Activated naive CD8-positive, alpha-beta T cell (primary cell): ENCODE results near the gene ECE1.
A peak's percentile ranks its signal among the peaks of the same experiment; 100 is the strongest.
"Not testable (repeated sequence)": the region's sequence is repeated elsewhere in the genome, so short reads cannot be mapped to it uniquely, and the experiment has no call there.

ENCODE experiments used
- H3K27ac Mint-ChIP-seq: one replicate; pipeline ENCODE4 v1.8.0; 2021; ENCODE audit warnings: mixed read lengths
- H3K27me3 Mint-ChIP-seq: one replicate; pipeline ENCODE4 v1.8.0; 2021; ENCODE audit warnings: mixed read lengths
- H3K36me3 Mint-ChIP-seq: one replicate; pipeline ENCODE4 v1.8.0; 2021; ENCODE audit warnings: mixed read lengths
- H3K4me1 Mint-ChIP-seq: one replicate; pipeline ENCODE4 v1.8.0; 2021; ENCODE audit warnings: low read depth, mixed read lengths
- H3K4me3 Mint-ChIP-seq: one replicate; pipeline ENCODE4 v1.8.0; 2021; ENCODE audit warnings: mild to moderate bottlenecking, mixed read lengths
- H3K9me3 Mint-ChIP-seq: one replicate; pipeline ENCODE4 v1.8.0; 2021; ENCODE audit warnings: low read depth, mixed read lengths

ECE1 gene

GRCh38 chr1:21236178-21236577 lies 54.1 kb downstream of the ECE1 start:
- Mint-ChIP-seq H3K4me1 (no peaks in the 10 kb centered on the region), H3K4me3 (no peak overlapping the region), H3K36me3 (peaks cover 5% of the 10 kb centered on the region)

DNA sequence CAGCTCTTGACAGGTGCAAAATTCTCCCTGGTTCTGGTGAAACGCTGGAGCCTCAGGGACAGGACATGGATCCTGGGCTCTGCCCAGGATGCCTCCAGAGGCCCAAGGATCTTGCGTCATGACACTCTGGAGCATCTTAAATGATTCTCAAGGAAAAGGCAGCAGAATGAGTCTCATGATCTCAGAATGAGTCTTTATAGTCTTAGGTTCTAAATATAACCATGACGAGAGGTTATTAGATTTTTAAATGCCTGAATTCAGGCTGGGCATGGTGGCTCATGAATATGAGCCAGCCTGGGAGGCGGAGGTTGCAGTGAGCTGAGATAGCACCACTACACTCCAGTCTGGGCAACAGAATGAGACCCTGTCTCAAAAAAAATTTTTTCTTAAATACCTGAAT lies 55.5 kb downstream of the ECE1 start:
- Mint-ChIP-seq H3K36me3 (peaks cover 5% of the 10 kb centered on the region), H3K4me1 (no peaks in the 10 kb centered on the region), H3K27me3 (no peaks in the 10 kb centered on the region), H3K27ac (peak overlapping the region; percentile 66), H3K9me3 (no peaks in the 10 kb centered on the region), H3K4me3 (no peak overlapping the region)

More at GRCh38 chr1:21236178-21236577, 54.1 kb downstream of the ECE1 start:
- Mint-ChIP-seq H3K9me3 (no peaks in the 10 kb centered on the region), H3K27ac (no peak overlapping the region), H3K27me3 (no peaks in the 10 kb centered on the region)

- no peaks in the 10 kb centered on the region for H3K27me3 Mint-ChIP-seq
- peak overlapping the region; percentile 42 for H3K27ac Mint-ChIP-seq
- H3K36me3 Mint-ChIP-seq, result peaks cover 8% of the 10 kb centered on the region
- H3K9me3 Mint-ChIP-seq, result no peaks in the 10 kb centered on the region
- no peaks in the 10 kb centered on the region for H3K4me1 Mint-ChIP-seq
- H3K4me3 Mint-ChIP-seq, result no peak overlapping the region
Measured at GRCh38 chr1:21233490-21233889, 56.8 kb downstream of the ECE1 start.

GRCh38 chr1:21232044-21232443 lies 58.2 kb downstream of the ECE1 start:
- Mint-ChIP-seq H3K27me3 (no peaks in the 10 kb centered on the region), H3K27ac (no peak overlapping the region), H3K4me1 (no peaks in the 10 kb centered on the region), H3K9me3 (no peaks in the 10 kb centered on the region), H3K36me3 (peaks cover 8% of the 10 kb centered on the region), H3K4me3 (no peak overlapping the region)

GRCh38 chr1:21229246-21230000 lies 60.8 kb downstream of the ECE1 start:
- H3K9me3 Mint-ChIP-seq, result no peaks in the 10 kb centered on the region
- no peak overlapping the region for H3K4me3 Mint-ChIP-seq
- no peaks in the 10 kb centered on the region for H3K27me3 Mint-ChIP-seq
- no peaks in the 10 kb centered on the region for H3K4me1 Mint-ChIP-seq
- H3K27ac Mint-ChIP-seq, result no peak overlapping the region
- H3K36me3 Mint-ChIP-seq, result peaks cover 4% of the 10 kb centered on the region

DNA sequence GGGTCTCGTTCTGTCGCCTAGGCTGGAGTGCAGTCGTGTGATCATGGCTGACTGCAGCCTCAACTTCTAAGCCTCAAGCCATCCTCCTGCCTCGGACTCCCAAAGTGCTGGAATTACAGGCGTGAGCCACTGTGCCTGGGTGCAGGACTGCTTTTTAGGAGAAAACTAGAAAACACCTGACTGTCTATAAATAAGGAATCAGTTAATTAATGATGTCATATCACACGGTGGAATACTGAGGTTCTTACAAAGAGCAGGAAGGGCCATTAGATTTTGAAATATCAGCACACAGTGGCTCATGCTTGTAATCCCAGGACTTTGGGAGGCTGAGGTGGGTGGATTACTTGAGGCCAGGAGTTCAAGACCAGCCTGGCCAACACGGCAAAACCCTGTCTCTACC lies 62.0 kb downstream of the ECE1 start:
- not testable (repeated sequence) for H3K27ac Mint-ChIP-seq, H3K36me3 Mint-ChIP-seq, H3K4me3 Mint-ChIP-seq, H3K9me3 Mint-ChIP-seq, H3K27me3 Mint-ChIP-seq, H3K4me1 Mint-ChIP-seq

DNA sequence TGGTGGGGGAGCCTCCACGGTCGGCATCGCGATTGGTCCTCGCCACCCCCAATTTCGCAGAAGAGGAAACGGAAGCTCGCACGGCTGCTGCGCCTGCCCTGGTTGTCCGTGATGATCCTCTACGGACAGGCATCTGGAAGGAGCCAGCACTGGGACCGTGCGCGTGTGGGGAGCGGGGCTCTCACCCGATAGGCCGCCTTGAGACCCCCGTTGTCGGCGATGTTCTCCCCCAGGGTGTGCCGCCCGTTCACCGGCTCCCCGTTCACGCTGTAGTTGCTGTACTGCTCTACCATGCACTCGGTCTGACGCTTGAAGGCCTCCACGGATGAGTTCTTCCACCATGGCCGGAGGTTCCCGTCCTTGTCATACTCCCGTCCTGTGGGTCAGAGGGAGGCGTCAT lies 65.2 kb downstream of the ECE1 start:
- H3K27ac Mint-ChIP-seq, result peak overlapping the region; percentile 10
- H3K36me3 Mint-ChIP-seq, result peaks cover 9% of the 10 kb centered on the region
- no peaks in the 10 kb centered on the region for H3K9me3 Mint-ChIP-seq
- no peaks in the 10 kb centered on the region for H3K4me1 Mint-ChIP-seq
- H3K4me3 Mint-ChIP-seq, result no peak overlapping the region
- no peaks in the 10 kb centered on the region for H3K27me3 Mint-ChIP-seq

DNA sequence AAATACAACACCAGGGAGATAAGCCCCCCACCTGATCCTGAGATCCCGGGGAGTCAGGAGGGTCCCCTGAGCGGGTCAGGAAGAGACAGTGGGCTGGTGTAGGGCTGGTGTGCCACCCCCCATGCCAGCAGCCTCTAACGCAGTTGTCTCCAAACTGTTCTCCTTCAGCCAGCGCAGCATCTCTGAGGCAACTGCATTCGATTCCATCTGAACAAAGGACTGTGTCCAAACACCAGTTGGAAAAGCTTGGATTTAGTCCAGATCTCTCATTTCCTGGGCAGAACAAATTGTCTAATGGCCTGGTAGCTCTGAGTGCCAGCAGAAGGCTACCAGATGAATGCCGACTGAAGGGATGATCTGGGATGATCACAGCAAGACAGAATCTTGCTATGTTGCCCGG lies 69.4 kb downstream of the ECE1 start:
- peaks cover 6% of the 10 kb centered on the region for H3K36me3 Mint-ChIP-seq
- no peaks in the 10 kb centered on the region for H3K9me3 Mint-ChIP-seq
- no peaks in the 10 kb centered on the region for H3K27me3 Mint-ChIP-seq
- no peak overlapping the region for H3K27ac Mint-ChIP-seq
- H3K4me3 Mint-ChIP-seq, result no peak overlapping the region
- no peaks in the 10 kb centered on the region for H3K4me1 Mint-ChIP-seq

- Mint-ChIP-seq H3K27me3 (no peaks in the 10 kb centered on the region), H3K4me1 (no peaks in the 10 kb centered on the region), H3K27ac (no peak overlapping the region)
Measured at GRCh38 chr1:21219674-21220073, 70.6 kb downstream of the ECE1 start.

DNA sequence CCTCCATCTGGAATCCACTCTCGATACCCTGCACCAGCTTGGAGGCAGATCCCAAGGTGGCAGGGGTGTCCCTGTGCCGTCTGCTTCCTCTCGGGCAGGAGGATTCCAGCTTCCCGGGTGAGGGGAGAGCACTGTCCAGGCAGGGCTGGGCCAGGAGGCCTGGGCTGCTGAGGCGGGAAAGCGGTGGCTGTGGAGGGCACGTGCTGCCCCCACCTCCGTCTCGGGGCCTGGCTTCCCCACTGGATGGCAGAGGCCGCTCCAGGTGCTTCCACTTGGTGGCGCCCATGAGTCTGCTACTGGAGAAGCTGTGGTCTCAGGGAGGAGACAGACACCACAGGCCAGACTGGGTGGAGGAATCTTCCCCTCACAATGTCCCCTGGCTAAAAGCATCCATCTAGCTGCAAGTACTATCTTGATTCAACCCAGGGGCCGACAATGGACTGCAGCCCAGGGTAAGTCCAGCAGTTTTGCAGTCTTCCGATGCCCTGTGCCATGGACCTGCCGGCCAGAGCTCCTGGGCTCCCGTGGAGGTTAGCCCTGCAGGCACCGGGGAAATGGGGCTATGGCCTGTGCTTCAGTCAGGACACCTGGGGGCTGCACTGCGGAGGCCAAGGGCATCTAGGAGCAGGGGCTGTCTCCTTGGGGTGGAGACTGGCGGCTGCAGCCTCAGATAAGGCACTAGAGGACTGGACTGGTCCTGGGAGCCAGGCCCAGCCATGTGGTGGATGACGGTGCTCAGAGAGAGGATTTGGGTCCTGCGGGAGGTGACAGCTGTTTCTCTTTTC lies 72.3 kb downstream of the ECE1 start:
- Mint-ChIP-seq H3K27me3 (no peaks in the 10 kb centered on the region), H3K36me3 (peaks cover 4% of the 10 kb centered on the region), H3K4me1 (no peaks in the 10 kb centered on the region), H3K27ac (no peak overlapping the region), H3K9me3 (no peaks in the 10 kb centered on the region), H3K4me3 (no peak overlapping the region)

More at GRCh38 chr1:21219674-21220073, 70.6 kb downstream of the ECE1 start:
- no peak overlapping the region for H3K4me3 Mint-ChIP-seq
- no peaks in the 10 kb centered on the region for H3K9me3 Mint-ChIP-seq
- peaks cover 6% of the 10 kb centered on the region for H3K36me3 Mint-ChIP-seq

DNA sequence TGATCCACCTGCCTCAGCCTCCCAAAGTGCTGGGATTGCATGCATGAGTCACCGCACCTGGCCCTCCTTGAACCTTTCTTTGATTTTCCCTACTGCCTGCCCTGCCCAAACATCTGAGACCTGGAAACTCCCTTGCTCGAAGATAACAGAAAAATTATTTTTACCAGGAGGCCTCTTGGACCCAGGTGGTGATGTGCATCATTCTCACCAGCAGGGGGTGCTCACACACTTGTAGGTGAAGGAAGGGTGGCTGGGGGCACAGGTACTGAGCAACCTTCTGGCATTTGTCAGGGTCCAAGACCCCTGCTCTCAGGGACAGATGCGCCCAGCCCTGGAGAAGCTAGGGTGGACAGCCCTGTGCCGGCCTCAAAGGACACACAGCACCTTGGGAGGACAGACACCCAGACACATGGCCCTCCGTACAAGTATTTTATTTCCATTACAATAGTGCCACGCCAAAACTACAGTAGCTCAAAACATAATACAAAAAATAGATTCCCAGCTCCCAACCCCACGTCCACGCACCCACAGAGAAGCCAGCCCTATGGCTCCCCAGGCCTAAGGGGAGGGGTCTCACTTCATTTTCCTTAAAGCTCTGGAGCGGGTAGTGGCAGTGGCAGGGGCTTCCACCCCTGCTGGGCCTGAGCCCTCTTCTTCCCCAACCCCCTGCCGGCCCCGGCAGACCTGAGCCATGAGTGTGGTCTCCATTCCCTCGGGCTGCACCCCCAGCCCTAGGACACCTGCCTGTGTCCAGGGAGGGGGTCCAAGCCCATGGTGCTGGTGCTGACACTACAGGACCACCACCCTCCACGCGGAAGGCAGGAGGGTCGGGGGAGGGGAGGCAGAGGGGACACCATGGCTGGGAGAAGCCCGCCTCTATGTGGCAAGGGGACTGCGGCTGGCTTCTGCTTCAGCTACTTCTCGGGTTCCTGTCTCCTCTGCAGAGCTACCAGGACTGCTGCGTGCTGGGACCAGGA lies 73.1 kb downstream of the ECE1 start:
- Mint-ChIP-seq H3K27ac (no peak overlapping the region), H3K4me3 (no peak overlapping the region), H3K27me3 (no peaks in the 10 kb centered on the region), H3K9me3 (no peaks in the 10 kb centered on the region), H3K36me3 (peaks cover 3% of the 10 kb centered on the region), H3K4me1 (no peaks in the 10 kb centered on the region)

GRCh38 chr1:21212126-21212525 lies 78.1 kb downstream of the ECE1 start:
- no peak overlapping the region for H3K4me3 Mint-ChIP-seq

GRCh38 chr1:21208137-21208700 lies 82.0 kb downstream of the ECE1 start:
- H3K4me1 Mint-ChIP-seq, H3K27ac Mint-ChIP-seq, H3K36me3 Mint-ChIP-seq, H3K9me3 Mint-ChIP-seq, H3K4me3 Mint-ChIP-seq, H3K27me3 Mint-ChIP-seq: not testable (repeated sequence)

More at GRCh38 chr1:21212126-21212525, 78.1 kb downstream of the ECE1 start:
- Mint-ChIP-seq H3K36me3 (no peaks in the 10 kb centered on the region), H3K4me1 (no peaks in the 10 kb centered on the region), H3K27me3 (no peaks in the 10 kb centered on the region), H3K9me3 (no peaks in the 10 kb centered on the region), H3K27ac (no peak overlapping the region)

DNA sequence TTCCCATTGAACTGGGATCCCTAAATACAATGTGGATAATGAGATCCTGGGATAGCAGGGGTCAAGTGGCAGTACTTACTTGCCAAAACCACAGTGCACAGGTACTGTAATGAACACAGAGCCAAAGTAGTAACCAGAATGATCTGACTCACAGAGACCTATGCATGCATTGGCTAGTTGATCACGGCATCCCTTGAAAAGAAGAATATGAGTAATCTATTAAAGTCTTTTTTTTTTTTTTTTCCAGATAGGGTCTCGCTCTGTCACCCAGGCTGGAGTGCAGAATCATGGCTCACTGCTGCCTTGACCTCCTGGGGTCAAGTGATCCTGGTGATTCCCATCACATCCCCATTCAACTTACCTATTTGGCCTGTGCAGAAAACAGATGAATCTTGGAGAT lies 84.1 kb downstream of the ECE1 start:
- Mint-ChIP-seq H3K9me3 (no peaks in the 10 kb centered on the region), H3K36me3 (no peaks in the 10 kb centered on the region), H3K27ac (no peak overlapping the region), H3K4me1 (no peaks in the 10 kb centered on the region), H3K4me3 (no peak overlapping the region), H3K27me3 (no peaks in the 10 kb centered on the region)
